Stimulated activated CD8-positive, alpha-beta memory T cell treated with anti-CD3 and anti-CD28 coated beads, Interleukin-4, amount 100 ng/mL, for 24 hours (primary cell): Measurements from ENCODE around the gene ADAMTS6.
"Not testable (repeated sequence)": the region's sequence is repeated elsewhere in the genome, so short reads cannot be mapped to it uniquely, and the experiment has no call there.

Source experiments
- DNase-seq: peaks from one replicate; pipeline ENCODE4 v3.0.0-alpha.2; 2020; ENCODE audit warnings: low read depth

ADAMTS6 gene

DNA sequence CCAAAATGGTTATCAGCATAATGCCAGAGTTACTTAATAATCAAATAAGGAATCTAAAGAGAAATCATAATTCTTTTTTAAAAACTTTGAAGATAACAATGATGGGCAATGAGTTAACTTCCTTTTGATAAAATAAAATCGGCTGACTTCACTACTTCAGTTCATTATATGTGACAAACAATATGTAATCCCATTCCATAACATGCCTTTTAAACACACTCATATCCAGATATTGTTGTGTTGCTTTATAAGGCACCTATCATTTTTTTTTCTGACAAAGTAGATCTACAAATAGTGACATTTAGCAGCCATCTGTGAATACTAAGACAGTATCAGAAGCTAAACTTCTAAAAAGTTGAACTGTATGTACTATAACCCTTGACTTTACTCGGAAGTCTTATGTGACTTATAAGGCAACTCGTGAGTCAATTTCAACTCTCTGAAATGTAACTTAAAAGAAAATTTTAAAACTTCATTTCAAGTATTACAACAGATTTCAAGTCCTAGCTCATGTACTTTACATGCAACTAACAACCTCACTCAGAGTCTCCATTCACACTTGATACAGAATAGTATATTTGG is 7.5 kb downstream of the ADAMTS6 start:
- DNase-seq, result no peak

GRCh38 chr5:65468633-65469032 is 13.1 kb downstream of the ADAMTS6 start:
- no peak for DNase-seq

- no peak for DNase-seq
These were observed 19.5 kb downstream of the ADAMTS6 start for GRCh38 chr5:65462139-65462705.

GRCh38 chr5:65461490-65461889 is 20.2 kb downstream of the ADAMTS6 start:
- no peak for DNase-seq

- DNase-seq, result no peak
These were observed 21.7 kb downstream of the ADAMTS6 start for GRCh38 chr5:65459995-65460394.

DNA sequence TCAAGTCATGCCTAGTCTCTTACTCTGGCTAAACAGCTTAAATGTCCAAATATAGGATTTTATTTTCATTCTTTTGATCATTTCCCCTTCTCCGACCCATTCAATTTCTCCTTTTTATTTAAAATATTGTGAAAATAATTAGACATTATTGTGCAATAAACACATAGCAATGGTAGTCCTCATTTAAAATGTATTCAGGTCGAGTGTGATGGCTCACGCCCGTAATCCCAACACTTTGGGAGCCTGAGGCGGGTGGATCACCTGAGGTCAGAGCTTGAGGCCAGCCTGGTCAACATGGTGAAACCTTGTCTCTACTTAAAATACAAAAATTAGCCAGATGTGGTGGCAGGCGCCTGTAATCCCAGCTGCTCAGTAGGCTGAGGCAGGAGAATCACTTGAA is 26.7 kb downstream of the ADAMTS6 start:
- no peak for DNase-seq

GRCh38 chr5:65451436-65451835 is 30.3 kb downstream of the ADAMTS6 start:
- DNase-seq, result no peak

DNA sequence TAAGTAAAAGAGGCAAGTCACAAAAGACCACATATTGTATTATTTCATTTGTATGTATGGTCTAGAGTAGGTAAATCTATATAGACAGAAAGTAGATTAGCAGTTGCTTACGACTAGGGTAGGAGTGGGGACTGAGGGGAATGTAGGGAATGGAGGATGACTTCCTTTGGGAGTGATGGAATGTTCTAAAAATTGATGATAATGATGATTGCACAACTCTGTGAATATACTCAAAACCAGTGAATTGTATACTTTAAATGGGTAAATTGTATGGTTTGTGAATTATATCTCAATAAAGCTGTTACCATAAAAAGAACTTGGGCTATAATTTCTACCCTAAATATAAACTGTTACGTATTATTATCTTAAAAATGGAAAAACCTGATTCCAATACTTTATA is 35.0 kb downstream of the ADAMTS6 start:
- no peak for DNase-seq

- DNase-seq, result no peak
These were observed 39.9 kb downstream of the ADAMTS6 start for GRCh38 chr5:65441800-65442199.

DNA sequence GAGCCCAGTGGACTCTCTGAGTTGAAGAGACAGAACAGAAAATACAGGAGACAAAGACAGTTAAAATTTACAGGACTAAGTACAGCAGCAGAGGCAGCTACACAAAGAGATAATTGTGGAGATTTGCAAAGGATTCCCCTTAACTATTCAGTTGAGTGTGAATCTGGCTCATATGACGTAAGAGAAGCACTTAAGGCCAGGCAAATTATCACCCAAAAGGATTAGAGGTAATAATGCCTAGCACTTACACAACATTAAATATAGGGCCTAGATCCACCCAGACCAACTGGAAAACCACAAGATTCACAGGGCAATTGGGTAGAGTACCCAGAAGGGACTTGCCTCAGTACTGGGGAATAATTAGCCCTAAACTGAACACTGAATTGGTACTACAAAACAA is 41.3 kb downstream of the ADAMTS6 start:
- DNase-seq, result no peak

DNA sequence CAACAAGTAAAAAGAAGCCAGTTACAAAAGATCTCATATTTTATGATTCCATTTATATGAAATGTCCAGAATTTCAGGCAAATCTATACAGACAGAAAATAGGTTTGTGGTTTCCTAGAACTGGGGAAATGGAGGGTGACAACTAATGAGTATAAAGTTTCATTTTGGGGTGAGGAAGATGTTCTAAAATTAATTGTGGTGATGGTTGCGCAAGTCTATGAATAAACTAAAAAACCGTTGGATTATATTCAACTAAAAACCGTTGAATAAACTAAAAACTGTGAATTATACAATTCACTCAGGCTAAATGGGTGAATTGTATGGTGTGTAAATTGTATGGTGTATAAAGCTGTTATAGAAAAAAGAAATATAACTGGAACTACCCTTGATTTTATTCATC is 47.6 kb downstream of the ADAMTS6 start:
- no peak for DNase-seq

DNA sequence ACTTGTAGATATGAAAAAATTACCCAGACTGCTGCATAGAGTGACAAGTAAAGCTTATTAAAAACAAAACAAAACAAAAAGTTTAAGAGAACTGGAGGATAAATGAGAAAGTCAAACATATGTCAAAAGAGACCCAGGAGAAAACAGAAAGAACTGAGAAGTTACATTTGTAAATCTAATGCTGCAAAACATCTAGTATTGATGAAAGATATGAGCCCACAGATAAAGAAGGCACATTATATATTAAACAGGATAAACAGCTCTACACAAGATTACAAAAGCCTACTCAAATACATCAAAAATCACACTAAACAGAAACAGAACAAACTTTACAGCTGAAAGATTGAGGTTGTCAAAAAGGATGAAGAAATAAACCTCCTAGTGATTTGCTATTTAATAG is 55.1 kb downstream of the ADAMTS6 start:
- DNase-seq, result no peak

- DNase-seq, result no peak
These were observed 58.1 kb downstream of the ADAMTS6 start for GRCh38 chr5:65423623-65424022.

- no peak for DNase-seq
These were observed 63.1 kb downstream of the ADAMTS6 start for GRCh38 chr5:65418661-65419060.

DNA sequence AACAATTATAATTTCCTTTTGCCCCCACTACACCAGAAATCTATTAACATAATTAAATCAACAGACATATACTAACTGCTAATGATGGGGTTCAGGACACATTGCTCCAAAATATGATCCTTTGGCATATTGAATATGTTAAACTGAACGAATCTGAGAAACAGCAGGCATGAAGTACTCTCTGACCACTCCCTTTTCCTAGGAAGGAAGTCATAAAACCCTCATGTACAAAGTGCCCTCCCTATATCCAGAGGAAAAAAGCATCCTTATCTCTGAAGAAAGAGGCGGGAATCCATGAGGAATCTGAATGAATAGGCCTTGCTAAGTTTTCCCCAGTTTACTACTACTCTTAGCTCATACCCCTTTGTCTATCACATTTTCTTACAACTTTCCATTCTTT is 67.9 kb downstream of the ADAMTS6 start:
- no peak for DNase-seq

GRCh38 chr5:65412842-65413241 is 68.9 kb downstream of the ADAMTS6 start:
- DNase-seq, result no peak

GRCh38 chr5:65411356-65411755 is 70.4 kb downstream of the ADAMTS6 start:
- no peak for DNase-seq

DNA sequence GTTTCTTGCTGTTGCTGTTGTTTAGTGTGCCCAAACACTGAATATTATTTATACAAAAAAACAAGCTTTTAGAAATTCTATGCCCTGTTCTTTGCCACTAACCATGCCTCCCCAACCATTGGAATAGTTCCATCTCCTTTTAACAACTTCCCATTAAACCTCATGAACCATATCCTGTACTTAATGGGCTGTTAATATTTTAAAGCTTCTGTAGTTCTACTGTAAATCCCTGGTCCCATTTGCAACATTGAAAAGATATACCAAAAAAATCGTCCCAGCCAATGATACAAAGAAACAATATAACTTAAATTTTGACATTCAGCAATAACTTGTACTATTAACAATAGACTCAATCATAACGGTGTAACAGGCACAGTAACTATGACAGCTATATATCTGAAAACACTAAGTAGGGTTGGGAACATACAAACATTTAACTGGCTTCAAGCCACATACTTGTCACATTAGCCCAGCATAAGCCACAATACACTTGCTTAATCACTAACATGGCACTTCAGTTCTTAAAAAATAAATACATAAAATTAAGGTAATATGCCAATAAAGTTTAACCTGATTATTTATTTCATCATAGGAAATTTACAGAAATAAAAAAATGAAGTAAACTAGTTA is 86.1 kb downstream of the ADAMTS6 start:
- DNase-seq, result no peak

- no peak for DNase-seq
These were observed 87.6 kb downstream of the ADAMTS6 start for GRCh38 chr5:65394087-65394486.

DNA sequence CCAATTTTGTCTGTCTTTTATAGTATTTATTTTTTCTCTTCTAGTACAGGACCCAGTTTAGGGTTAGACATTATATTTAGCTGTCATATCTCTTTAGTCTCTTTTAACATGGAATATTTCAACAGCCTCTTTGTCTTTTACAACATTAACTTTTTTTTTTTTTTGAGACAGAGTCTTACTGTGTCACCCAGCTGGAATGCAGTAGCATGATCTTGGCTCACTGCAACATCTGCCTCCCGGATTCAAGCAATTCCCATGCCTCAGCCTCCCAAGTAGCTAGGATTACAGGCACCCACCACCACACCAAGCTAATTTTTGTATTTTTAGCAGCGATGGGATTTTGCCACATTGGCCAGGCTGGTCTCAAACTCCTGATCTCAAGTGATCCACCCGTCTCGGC is 90.1 kb downstream of the ADAMTS6 start:
- no peak for DNase-seq

DNA sequence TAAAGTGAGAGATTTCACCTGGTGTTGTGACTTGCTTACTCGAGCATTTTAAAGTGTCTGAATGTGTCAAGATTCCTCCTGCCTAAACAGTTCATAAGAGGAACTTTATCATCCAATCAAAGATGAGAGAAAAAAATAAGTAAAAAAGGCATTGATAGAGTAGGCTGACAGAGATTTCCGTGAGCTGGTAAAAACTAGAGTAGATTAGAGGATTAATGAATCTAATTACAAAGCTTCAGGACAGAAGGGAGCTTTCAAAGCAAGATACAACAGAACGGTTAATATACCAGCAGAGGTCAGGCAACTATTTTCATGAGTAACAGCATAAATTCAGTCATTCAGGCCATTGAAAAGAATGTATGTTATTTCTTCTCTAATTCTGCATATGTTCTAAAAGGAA is 91.5 kb downstream of the ADAMTS6 start:
- DNase-seq, result no peak

GRCh38 chr5:65383859-65384258 is 97.9 kb downstream of the ADAMTS6 start:
- no peak for DNase-seq

DNA sequence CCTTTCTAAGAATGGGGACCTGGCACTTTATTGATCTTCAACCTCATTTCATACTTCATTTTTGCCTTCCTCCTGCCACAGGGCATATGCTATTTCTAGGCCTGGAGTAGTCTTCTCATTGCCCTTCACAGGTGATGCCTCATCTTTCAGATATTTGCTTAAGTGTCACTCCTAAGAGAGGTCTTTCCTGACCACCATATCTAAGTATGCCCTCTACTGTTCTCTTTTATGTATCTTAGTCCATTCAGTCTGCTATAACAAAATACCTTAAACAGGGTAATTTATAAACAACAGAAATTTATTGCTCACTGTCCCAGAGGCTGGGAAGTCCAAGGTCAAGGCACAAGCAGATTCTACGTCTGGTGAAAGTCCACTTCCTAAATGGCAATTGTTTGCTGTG is 99.1 kb downstream of the ADAMTS6 start:
- no peak for DNase-seq

GRCh38 chr5:65370505-65370904 is 111.2 kb downstream of the ADAMTS6 start:
- not testable (repeated sequence) for DNase-seq
